Activated naive CD4-positive, alpha-beta T cell treated with Interleukin-2 at 50 U/mL for 16 hours (primary cell): ENCODE results near the gene MLLT10.

ENCODE experiments used
- DNase-seq: peaks from one replicate; pipeline ENCODE4 v3.0.0-alpha.2; 2020

Gene MLLT10

GRCh38 chr10:21517134-21518031 is 16.6 kb upstream of the MLLT10 start:
- DNase-seq: no peak

- no peak for DNase-seq
These were observed 15.8 kb upstream of the MLLT10 start for GRCh38 chr10:21518149-21518640.

GRCh38 chr10:21518641-21519396 is 15.2 kb upstream of the MLLT10 start:
- DNase-seq: no peak

GRCh38 chr10:21519397-21519933 is 14.6 kb upstream of the MLLT10 start:
- DNase-seq: no peak

- DNase-seq: no peak
These were observed 14.0 kb upstream of the MLLT10 start for GRCh38 chr10:21519941-21520436.

- DNase-seq: no peak
These were observed 13.5 kb upstream of the MLLT10 start for GRCh38 chr10:21520509-21520908.

GRCh38 chr10:21520949-21521348 is 13.1 kb upstream of the MLLT10 start:
- DNase-seq: no peak

GRCh38 chr10:21521751-21522533 is 12.1 kb upstream of the MLLT10 start:
- no peak for DNase-seq

GRCh38 chr10:21522631-21523406 is 11.2 kb upstream of the MLLT10 start:
- no peak for DNase-seq

- no peak for DNase-seq
These were observed 10.4 kb upstream of the MLLT10 start for GRCh38 chr10:21523557-21524008.

- no peak for DNase-seq
These were observed 9.9 kb upstream of the MLLT10 start for GRCh38 chr10:21524131-21524525.

- DNase-seq: no peak
These were observed 9.3 kb upstream of the MLLT10 start for GRCh38 chr10:21524526-21525366.

GRCh38 chr10:21525367-21526187 is 8.5 kb upstream of the MLLT10 start, which contains the start of gene SKIDA1:
TSS of gene SKIDA1 (minus strand) at chr10:21525682. CDS start at chr10:21517822, 7,860 bp downstream.
- DNase-seq: peak; percentile 70

- peak; percentile 73 for DNase-seq
These were observed 7.7 kb upstream of the MLLT10 start for GRCh38 chr10:21526188-21526859.

GRCh38 chr10:21526860-21527597 is 7.0 kb upstream of the MLLT10 start:
- peak; percentile 40 for DNase-seq

- DNase-seq: no peak
These were observed 6.3 kb upstream of the MLLT10 start for GRCh38 chr10:21527598-21528235.

GRCh38 chr10:21528236-21529031 is 5.6 kb upstream of the MLLT10 start:
- DNase-seq: no peak
